Lung (tissue), 12 donors: ENCODE measurements around the gene MYNN. TPM values are rescaled to one million over a fixed set of nuclear protein-coding genes. Genes with fewer than 3 reads are reported as not detected.

ENCODE experiments used
- ATAC-seq: fragments of 200-7000 bp; cut with Tn5 transposase; one replicate; pipeline ENCODE4 v1.9.1; 2020; ENCODE audit warnings: moderate number of reproducible peaks; ENCODE audit not compliant: insufficient read depth, low FRiP score
- DNase-seq, 3 donors: peaks; one replicate each; pipeline ENCODE4 v3.0.0-alpha.2; 2013 to 2017
- H3K27ac ChIP-seq, 2 donors: one replicate each; pipeline ENCODE4 v1.5.1; 2013; ENCODE audit warnings: mild to moderate bottlenecking in 2 of 2, moderate library complexity in 2 of 2, control low read depth in 1 of 2, inconsistent platforms in 1 of 2, low read depth in 1 of 2, low read length in 1 of 2
- H3K27me3 ChIP-seq, 3 donors: one replicate each; pipeline ENCODE4 v1.5.1; 2013; ENCODE audit warnings: low read length in 2 of 3; ENCODE audit not compliant: control insufficient read depth in 3 of 3, insufficient read depth in 3 of 3
- H3K36me3 ChIP-seq, 4 donors: one replicate each; pipeline ENCODE4 v1.5.1; 2013; ENCODE audit warnings: low read length in 4 of 4, mild to moderate bottlenecking in 1 of 4, moderate library complexity in 1 of 4; ENCODE audit not compliant: control insufficient read depth in 4 of 4, insufficient read depth in 4 of 4
- H3K4me1 ChIP-seq, 5 donors: one replicate each; pipeline ENCODE4 v1.5.1; 2013; ENCODE audit warnings: low read length in 5 of 5, mild to moderate bottlenecking in 2 of 5, moderate library complexity in 1 of 5; ENCODE audit not compliant: control insufficient read depth in 5 of 5, insufficient read depth in 5 of 5
- H3K4me3 ChIP-seq: one replicate; pipeline ENCODE4 v1.5.1; 2013; ENCODE audit warnings: mild to moderate bottlenecking, control low read depth, moderate library complexity
- H3K9ac ChIP-seq, 2 donors: one replicate each; pipeline ENCODE4 v1.5.1; 2013; ENCODE audit warnings: low read length in 2 of 2, control low read depth in 1 of 2; ENCODE audit not compliant: insufficient read depth in 1 of 2
- H3K9me3 ChIP-seq, 4 donors: one replicate each; pipeline ENCODE4 v1.5.1; 2013; ENCODE audit warnings: low read length in 3 of 4, mild to moderate bottlenecking in 1 of 4, moderate library complexity in 1 of 4; ENCODE audit not compliant: control insufficient read depth in 4 of 4, insufficient read depth in 3 of 4
- WGBS, 2 donors: extraction: QIAGEN DNeasy Blood & Tissue Kit; methylation state at CpG; one replicate each; pipeline ENCODE4 v1.1.7; 2013; 5-methylcytosine and 5-hydroxymethylcytosine counted together
- polyA plus RNA-seq, 2 donors: library from polyadenylated mRNA; stranded (reverse); fragments of 200-250 nt; gene quantifications; one replicate each; pipeline ENCODE4 v1.2.1, GENCODE V29; 2013
- total RNA-seq, 2 donors: library from RNA; depleted of rRNA in 1 of 2; stranded (reverse); fragments of >200 nt in 1 of 2; gene quantifications; one replicate each; pipeline ENCODE4 v1.2.1, GENCODE V29; 2014 to 2021
- TF ChIP-seq, protein P1 (sequence below): IDR thresholded peaks from 2 replicates; pipeline ENCODE4 v1.5.1; 2012; ENCODE audit warnings: mild to moderate bottlenecking; ENCODE audit errors: control extremely low read depth, extremely low read depth
- donor health status: control.
- donor health status: control.
- donor health status: Bipolar disorder and iron deficiency.
- donor health status: healthy.
- donor health status: DM: yes; HTN: yes; CAD: no.

Gene MYNN
- total and polyA plus RNA-seq, 4 donors, result 8.1 to 32.1 (median 10.0) TPM

DNA sequence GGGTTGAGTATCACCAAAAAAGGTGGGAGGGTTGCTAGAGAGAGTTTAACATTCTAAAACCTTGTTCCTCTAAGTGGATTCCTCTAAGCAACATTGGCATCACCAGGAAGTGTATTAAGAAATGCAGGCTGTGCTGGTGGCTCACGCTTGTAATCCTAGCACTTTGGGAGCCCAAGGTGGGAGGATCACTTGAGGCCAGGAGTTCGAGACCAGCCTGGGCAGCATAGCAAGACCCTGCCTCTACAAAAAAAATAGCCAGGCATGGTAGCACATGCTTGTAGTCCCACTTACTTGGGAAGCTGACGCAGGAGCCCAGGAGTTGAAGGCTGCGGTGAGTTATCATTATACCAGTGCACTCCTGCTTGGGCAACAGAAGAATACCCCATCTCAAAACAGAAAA lies 4.6 kb downstream of the MYNN start:
- H3K27me3 ChIP-seq, result no peaks in the 10 kb centered on the region
- TF ChIP-seq, protein P1, sequence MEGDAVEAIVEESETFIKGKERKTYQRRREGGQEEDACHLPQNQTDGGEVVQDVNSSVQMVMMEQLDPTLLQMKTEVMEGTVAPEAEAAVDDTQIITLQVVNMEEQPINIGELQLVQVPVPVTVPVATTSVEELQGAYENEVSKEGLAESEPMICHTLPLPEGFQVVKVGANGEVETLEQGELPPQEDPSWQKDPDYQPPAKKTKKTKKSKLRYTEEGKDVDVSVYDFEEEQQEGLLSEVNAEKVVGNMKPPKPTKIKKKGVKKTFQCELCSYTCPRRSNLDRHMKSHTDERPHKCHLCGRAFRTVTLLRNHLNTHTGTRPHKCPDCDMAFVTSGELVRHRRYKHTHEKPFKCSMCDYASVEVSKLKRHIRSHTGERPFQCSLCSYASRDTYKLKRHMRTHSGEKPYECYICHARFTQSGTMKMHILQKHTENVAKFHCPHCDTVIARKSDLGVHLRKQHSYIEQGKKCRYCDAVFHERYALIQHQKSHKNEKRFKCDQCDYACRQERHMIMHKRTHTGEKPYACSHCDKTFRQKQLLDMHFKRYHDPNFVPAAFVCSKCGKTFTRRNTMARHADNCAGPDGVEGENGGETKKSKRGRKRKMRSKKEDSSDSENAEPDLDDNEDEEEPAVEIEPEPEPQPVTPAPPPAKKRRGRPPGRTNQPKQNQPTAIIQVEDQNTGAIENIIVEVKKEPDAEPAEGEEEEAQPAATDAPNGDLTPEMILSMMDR, result no peak
- DNase-seq (no peak), ATAC-seq (no peak)
- no peaks in the 10 kb centered on the region for H3K9me3 ChIP-seq
- H3K9ac ChIP-seq, result no peak overlapping the region
- H3K4me3 ChIP-seq, result no peak overlapping the region
- H3K4me1 ChIP-seq, result peaks cover 0 to 19% (median 6%) of the 10 kb centered on the region in 5 donors
- no peak overlapping the region for H3K27ac ChIP-seq
- peaks cover 19 to 52% (median 29%) of the 10 kb centered on the region in 4 donors for H3K36me3 ChIP-seq
- WGBS, 2 donors, result 70 to 74% methylated on average over 4 of the region's 4 CpGs

DNA sequence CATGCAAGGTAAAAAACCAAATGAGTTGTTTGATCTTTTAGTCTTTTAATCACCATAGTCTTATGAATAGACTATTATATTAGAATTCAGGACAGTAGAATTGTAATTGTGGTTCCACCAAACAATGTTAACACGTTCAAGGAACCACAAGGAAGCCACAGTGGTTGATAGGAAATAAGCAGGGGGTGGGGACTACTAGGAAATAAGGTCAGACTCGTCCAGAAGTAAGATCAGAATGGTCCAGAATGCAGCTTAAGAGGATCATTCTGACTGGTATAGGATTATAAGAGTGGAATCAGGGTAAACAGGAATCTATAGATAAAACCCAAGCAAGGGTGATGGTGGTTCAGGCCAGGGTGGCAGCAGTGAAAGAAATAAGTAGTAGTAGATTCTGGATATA lies 7.5 kb downstream of the MYNN start:
- WGBS, 2 donors, result 22 to 43% methylated on average over 2 of the region's 2 CpGs
- ATAC-seq (no peak), DNase-seq (no peak)
- no peak overlapping the region for H3K9ac ChIP-seq
- no peak overlapping the region for H3K4me3 ChIP-seq
- no peaks in the 10 kb centered on the region for H3K9me3 ChIP-seq
- peaks cover 0 to 13% (median 0%) of the 10 kb centered on the region in 5 donors for H3K4me1 ChIP-seq
- H3K27me3 ChIP-seq, result no peaks in the 10 kb centered on the region
- H3K27ac ChIP-seq, result no peak overlapping the region
- peaks cover 21 to 45% (median 30%) of the 10 kb centered on the region in 4 donors for H3K36me3 ChIP-seq
- TF ChIP-seq, protein P1, result no peak

DNA sequence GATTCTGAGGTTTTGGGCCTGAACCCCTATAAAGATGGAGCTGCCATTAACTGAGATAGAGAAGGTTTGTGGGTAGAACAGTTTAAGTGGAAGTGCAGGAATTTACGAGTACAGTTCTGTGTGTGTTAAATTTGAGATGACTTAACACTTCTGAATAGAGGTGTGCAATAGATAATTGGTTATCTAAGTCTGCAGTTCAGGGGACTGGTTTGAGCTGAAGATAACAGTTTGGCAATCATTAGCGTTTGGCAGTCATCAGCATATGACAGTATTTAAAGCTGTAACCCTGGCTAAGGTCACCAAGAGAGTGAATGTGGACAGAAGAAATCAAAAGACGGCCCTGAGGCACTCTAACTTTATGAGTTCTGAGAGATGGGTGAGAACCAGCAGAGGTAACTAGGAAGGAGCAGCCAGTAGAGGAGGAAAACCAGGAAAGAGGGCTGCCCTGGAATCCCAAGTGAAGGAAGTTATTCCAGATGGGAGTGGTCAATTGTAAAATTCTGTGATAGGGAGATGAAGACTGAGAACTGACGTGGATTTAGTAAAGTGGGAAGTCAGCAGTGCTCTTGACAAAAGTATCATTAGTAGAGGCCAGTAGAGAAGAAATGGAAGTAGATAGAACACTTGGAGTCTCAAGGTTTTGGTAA lies 8.1 kb downstream of the MYNN start:
- H3K27ac ChIP-seq, result no peak overlapping the region
- peaks cover 0 to 10% (median 0%) of the 10 kb centered on the region in 5 donors for H3K4me1 ChIP-seq
- no peaks in the 10 kb centered on the region for H3K9me3 ChIP-seq
- ATAC-seq (no peak), DNase-seq (no peak)
- 85 to 91% methylated on average over 4 of the region's 4 CpGs for WGBS, 2 donors
- no peak overlapping the region for H3K4me3 ChIP-seq
- H3K9ac ChIP-seq, result no peak overlapping the region
- H3K27me3 ChIP-seq, result no peaks in the 10 kb centered on the region
- H3K36me3 ChIP-seq, result peaks cover 21 to 49% (median 35%) of the 10 kb centered on the region in 4 donors
- TF ChIP-seq, protein P1, result no peak

DNA sequence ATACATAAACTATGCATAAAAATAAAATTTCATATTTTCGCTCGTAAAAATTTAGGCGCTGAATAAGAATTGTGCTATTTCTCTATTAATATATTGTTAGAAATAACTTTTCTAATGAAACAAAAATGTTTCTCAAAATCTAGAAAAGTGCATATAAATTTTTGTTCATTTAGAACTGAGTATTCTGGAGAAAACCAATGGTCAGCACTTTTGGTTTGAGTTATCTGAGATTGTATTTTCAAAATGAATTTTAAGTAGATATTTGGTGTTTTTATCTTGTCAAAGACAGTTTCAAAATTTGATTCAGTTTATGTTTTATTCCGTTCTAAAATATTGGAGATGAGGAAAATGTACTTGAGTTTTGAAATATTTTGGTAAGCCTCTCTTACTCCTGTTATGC lies 13.9 kb downstream of the MYNN start:
- 97 to 99% methylated on average over 4 of the region's 4 CpGs for WGBS, 2 donors
- no peaks in the 10 kb centered on the region for H3K27me3 ChIP-seq
- no peaks in the 10 kb centered on the region for H3K4me1 ChIP-seq
- H3K36me3 ChIP-seq, result peaks cover 9 to 23% (median 20%) of the 10 kb centered on the region in 4 donors
- no peak overlapping the region for H3K9ac ChIP-seq
- no peak overlapping the region for H3K27ac ChIP-seq
- ATAC-seq (no peak), DNase-seq (no peak)
- H3K9me3 ChIP-seq, result no peaks in the 10 kb centered on the region
- TF ChIP-seq, protein P1, result no peak
- H3K4me3 ChIP-seq, result no peak overlapping the region
